ENCODE results near the gene FGD6.

DNA sequence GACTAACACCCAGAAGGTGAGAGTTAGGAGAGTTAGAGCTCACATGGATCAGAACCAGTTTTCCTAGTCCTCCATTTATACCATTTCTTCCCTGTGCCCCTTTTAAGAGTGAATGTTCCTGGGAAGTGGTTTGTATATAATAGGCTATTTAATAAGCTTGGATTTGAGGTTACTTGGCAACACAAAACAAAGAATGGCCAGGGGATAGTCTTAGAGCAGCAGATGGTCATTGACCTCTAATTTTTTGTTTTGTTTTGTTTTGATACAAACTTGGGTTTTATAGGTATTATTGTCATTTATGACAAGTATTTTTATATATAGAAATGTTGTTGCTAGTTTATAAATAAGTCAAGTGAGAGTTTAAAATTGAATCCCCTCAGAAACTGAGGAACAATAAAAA is 36.1 kb upstream of the FGD6 start:
- TF ChIP-seq, protein P1, sequence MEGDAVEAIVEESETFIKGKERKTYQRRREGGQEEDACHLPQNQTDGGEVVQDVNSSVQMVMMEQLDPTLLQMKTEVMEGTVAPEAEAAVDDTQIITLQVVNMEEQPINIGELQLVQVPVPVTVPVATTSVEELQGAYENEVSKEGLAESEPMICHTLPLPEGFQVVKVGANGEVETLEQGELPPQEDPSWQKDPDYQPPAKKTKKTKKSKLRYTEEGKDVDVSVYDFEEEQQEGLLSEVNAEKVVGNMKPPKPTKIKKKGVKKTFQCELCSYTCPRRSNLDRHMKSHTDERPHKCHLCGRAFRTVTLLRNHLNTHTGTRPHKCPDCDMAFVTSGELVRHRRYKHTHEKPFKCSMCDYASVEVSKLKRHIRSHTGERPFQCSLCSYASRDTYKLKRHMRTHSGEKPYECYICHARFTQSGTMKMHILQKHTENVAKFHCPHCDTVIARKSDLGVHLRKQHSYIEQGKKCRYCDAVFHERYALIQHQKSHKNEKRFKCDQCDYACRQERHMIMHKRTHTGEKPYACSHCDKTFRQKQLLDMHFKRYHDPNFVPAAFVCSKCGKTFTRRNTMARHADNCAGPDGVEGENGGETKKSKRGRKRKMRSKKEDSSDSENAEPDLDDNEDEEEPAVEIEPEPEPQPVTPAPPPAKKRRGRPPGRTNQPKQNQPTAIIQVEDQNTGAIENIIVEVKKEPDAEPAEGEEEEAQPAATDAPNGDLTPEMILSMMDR (conservative IDR thresholded peaks at IDR 0.05; ENCODE audit: low read depth, low read length): no peak
- TF ChIP-seq EZH2 (IDR thresholded peaks at IDR 0.05; ENCODE audit: low read length, unreplicated experiment): no peak
- no peak for TF ChIP-seq EZH2phosphoT487 (IDR thresholded peaks at IDR 0.05; ENCODE audit: borderline replicate concordance, low read length)
